ENCODE results near the gene PTBP3.
"Not testable (repeated sequence)": the region's sequence is repeated elsewhere in the genome, so short reads cannot be mapped to it uniquely, and the experiment has no call there.

Gene PTBP3

GRCh38 chr9:112268413-112268812 is 65.0 kb downstream of the PTBP3 start:
- no peak for TF ChIP-seq CTCF (IDR thresholded peaks at IDR 0.05; ENCODE audit: poor library complexity, severe bottlenecking)
- Histone ChIP-seq H3K4me1 (ENCODE audit: insufficient read depth, poor library complexity, severe bottlenecking) (peaks cover 16% of the 10 kb centered on the region), H3K36me3 (ENCODE audit: low read depth) (peaks cover 46% of the 10 kb centered on the region), H3K27ac (ENCODE audit: poor library complexity, severe bottlenecking) (no peak overlapping the region), H3K27me3 (ENCODE audit: insufficient read depth, poor library complexity, severe bottlenecking) (no peaks in the 10 kb centered on the region), H3K9me3 (ENCODE audit: severe bottlenecking) (no peaks in the 10 kb centered on the region), H3K4me3 (ENCODE audit: severe bottlenecking) (no peak overlapping the region)
- DNase-seq (ENCODE audit: low spot score) = no peak
- ATAC-seq (ENCODE audit: low read depth) = no peak

- peaks cover 10% of the 10 kb centered on the region for H3K4me1 ChIP-seq (ENCODE audit: insufficient read depth, poor library complexity, severe bottlenecking)
- not testable (repeated sequence) for H3K27me3 ChIP-seq (ENCODE audit: insufficient read depth, poor library complexity, severe bottlenecking); DNase-seq (ENCODE audit: low spot score); H3K27ac ChIP-seq (ENCODE audit: poor library complexity, severe bottlenecking); ATAC-seq (ENCODE audit: low read depth); H3K4me3 ChIP-seq (ENCODE audit: severe bottlenecking); H3K9me3 ChIP-seq (ENCODE audit: severe bottlenecking)
- peaks cover 52% of the 10 kb centered on the region for H3K36me3 ChIP-seq (ENCODE audit: low read depth)
These were observed 66.3 kb downstream of the PTBP3 start for GRCh38 chr9:112267086-112267485.

GRCh38 chr9:112265391-112265790 is 68.0 kb downstream of the PTBP3 start:
- Histone ChIP-seq H3K27ac (ENCODE audit: poor library complexity, severe bottlenecking) (no peak overlapping the region), H3K4me1 (ENCODE audit: insufficient read depth, poor library complexity, severe bottlenecking) (no peaks in the 10 kb centered on the region), H3K27me3 (ENCODE audit: insufficient read depth, poor library complexity, severe bottlenecking) (no peaks in the 10 kb centered on the region), H3K4me3 (ENCODE audit: severe bottlenecking) (no peak overlapping the region), H3K9me3 (ENCODE audit: severe bottlenecking) (no peaks in the 10 kb centered on the region), H3K36me3 (ENCODE audit: low read depth) (peaks cover 56% of the 10 kb centered on the region)
- DNase-seq (ENCODE audit: low spot score) (no peak), ATAC-seq (ENCODE audit: low read depth) (no peak)
- TF ChIP-seq CTCF (IDR thresholded peaks at IDR 0.05; ENCODE audit: poor library complexity, severe bottlenecking) = no peak

GRCh38 chr9:112262577-112262976 is 70.8 kb downstream of the PTBP3 start:
- no peaks in the 10 kb centered on the region for H3K9me3 ChIP-seq (ENCODE audit: severe bottlenecking)
- peaks cover 62% of the 10 kb centered on the region for H3K36me3 ChIP-seq (ENCODE audit: low read depth)
- H3K27ac ChIP-seq (ENCODE audit: poor library complexity, severe bottlenecking) = no peak overlapping the region
- no peak for TF ChIP-seq CTCF (IDR thresholded peaks at IDR 0.05; ENCODE audit: poor library complexity, severe bottlenecking)
- H3K4me3 ChIP-seq (ENCODE audit: severe bottlenecking) = no peak overlapping the region
- H3K4me1 ChIP-seq (ENCODE audit: insufficient read depth, poor library complexity, severe bottlenecking) = no peaks in the 10 kb centered on the region
- no peaks in the 10 kb centered on the region for H3K27me3 ChIP-seq (ENCODE audit: insufficient read depth, poor library complexity, severe bottlenecking)
- no peak for ATAC-seq (ENCODE audit: low read depth)
- no peak for DNase-seq (ENCODE audit: low spot score)

GRCh38 chr9:112261133-112261532 is 72.3 kb downstream of the PTBP3 start:
- Histone ChIP-seq H3K27ac (ENCODE audit: poor library complexity, severe bottlenecking) (no peak overlapping the region), H3K4me3 (ENCODE audit: severe bottlenecking) (no peak overlapping the region), H3K36me3 (ENCODE audit: low read depth) (peaks cover 51% of the 10 kb centered on the region), H3K27me3 (ENCODE audit: insufficient read depth, poor library complexity, severe bottlenecking) (no peaks in the 10 kb centered on the region), H3K9me3 (ENCODE audit: severe bottlenecking) (no peaks in the 10 kb centered on the region), H3K4me1 (ENCODE audit: insufficient read depth, poor library complexity, severe bottlenecking) (no peaks in the 10 kb centered on the region)
- TF ChIP-seq CTCF (IDR thresholded peaks at IDR 0.05; ENCODE audit: poor library complexity, severe bottlenecking) = no peak
- ATAC-seq (ENCODE audit: low read depth) (no peak), DNase-seq (ENCODE audit: low spot score) (no peak)
